Loucy (cell line): ENCODE measurements around the gene TTC23.

ENCODE experiments used
- H2AFZ ChIP-seq: fragments of 200-600 bp; sonication (generic); 2 replicates; pipeline ENCODE4 v1.6.0; 2016; ENCODE audit warnings: antibody characterized with exemption, mild to moderate bottlenecking, low read length, moderate library complexity
- H3F3A ChIP-seq: fragments of 200-600 bp; 2 replicates; pipeline ENCODE4 v1.6.0; 2016; ENCODE audit warnings: antibody characterized with exemption, low read depth, mild to moderate bottlenecking
- H3K27me3 ChIP-seq: fragments of 200-600 bp; sonication (generic); 2 replicates; pipeline ENCODE4 v1.6.1; 2014; ENCODE audit warnings: low read length, mild to moderate bottlenecking; ENCODE audit not compliant: insufficient read depth, poor library complexity, severe bottlenecking
- H3K36me3 ChIP-seq: fragments of 200-600 bp; sonication (generic); 2 replicates; pipeline ENCODE4 v1.6.1; 2016; ENCODE audit warnings: low read length; ENCODE audit not compliant: insufficient read depth
- H3K4me1 ChIP-seq: fragments of 200-600 bp; sonication (generic); 2 replicates; pipeline ENCODE4 v1.5.1; 2014; ENCODE audit warnings: low read length, mild to moderate bottlenecking; ENCODE audit not compliant: insufficient read depth, poor library complexity, severe bottlenecking
- H3K4me2 ChIP-seq: fragments of 200-600 bp; sonication (generic); 2 replicates; pipeline ENCODE4 v1.6.0; 2014; ENCODE audit warnings: antibody characterized with exemption, low read length, low read depth, mild to moderate bottlenecking; ENCODE audit not compliant: poor library complexity, severe bottlenecking
- H3K4me3 ChIP-seq: fragments of 200-600 bp; sonication (generic); 2 replicates; pipeline ENCODE4 v1.5.1; 2014; ENCODE audit warnings: low read length, mild to moderate bottlenecking, mixed read lengths; ENCODE audit not compliant: poor library complexity, severe bottlenecking
- H3K79me2 ChIP-seq: fragments of 200-600 bp; sonication (generic); 2 replicates; pipeline ENCODE4 v1.6.1; 2014; ENCODE audit warnings: low read length; ENCODE audit not compliant: insufficient read depth
- H3K9ac ChIP-seq: fragments of 200-600 bp; sonication (generic); 2 replicates; pipeline ENCODE4 v1.6.0; 2014; ENCODE audit warnings: mild to moderate bottlenecking, low read depth, low read length, moderate library complexity; ENCODE audit not compliant: poor library complexity, severe bottlenecking
- H3K9me2 ChIP-seq: fragments of 200-600 bp; sonication (generic); replicated peaks from 2 replicates; pipeline ENCODE4 v1.6.1; 2016; ENCODE audit warnings: low read depth, low read length, mixed read lengths
- H3K9me3 ChIP-seq: fragments of 200-600 bp; sonication (generic); 2 replicates; pipeline ENCODE4 v1.6.1; 2014; ENCODE audit warnings: mild to moderate bottlenecking, antibody characterized with exemption, low read length, low read depth; ENCODE audit not compliant: insufficient read depth
- H4K20me1 ChIP-seq: fragments of 200-600 bp; sonication (generic); 2 replicates; pipeline ENCODE4 v1.6.0; 2014; ENCODE audit warnings: antibody characterized with exemption, low read length, mild to moderate bottlenecking; ENCODE audit not compliant: insufficient read depth, poor library complexity, severe bottlenecking
- EZH2phosphoT487 ChIP-seq: fragments of 200-600 bp; IDR thresholded peaks from 2 replicates; pipeline ENCODE4 v1.6.1; 2018; ENCODE audit warnings: antibody characterized with exemption, mild to moderate bottlenecking, moderate library complexity, borderline replicate concordance
- TF ChIP-seq, protein P1 (sequence below): fragments of 200-600 bp; sonication (generic); conservative IDR thresholded peaks from 2 replicates; pipeline ENCODE4 v1.5.1; 2014; ENCODE audit warnings: mild to moderate bottlenecking, antibody characterized with exemption, low read length

TTC23 gene

DNA sequence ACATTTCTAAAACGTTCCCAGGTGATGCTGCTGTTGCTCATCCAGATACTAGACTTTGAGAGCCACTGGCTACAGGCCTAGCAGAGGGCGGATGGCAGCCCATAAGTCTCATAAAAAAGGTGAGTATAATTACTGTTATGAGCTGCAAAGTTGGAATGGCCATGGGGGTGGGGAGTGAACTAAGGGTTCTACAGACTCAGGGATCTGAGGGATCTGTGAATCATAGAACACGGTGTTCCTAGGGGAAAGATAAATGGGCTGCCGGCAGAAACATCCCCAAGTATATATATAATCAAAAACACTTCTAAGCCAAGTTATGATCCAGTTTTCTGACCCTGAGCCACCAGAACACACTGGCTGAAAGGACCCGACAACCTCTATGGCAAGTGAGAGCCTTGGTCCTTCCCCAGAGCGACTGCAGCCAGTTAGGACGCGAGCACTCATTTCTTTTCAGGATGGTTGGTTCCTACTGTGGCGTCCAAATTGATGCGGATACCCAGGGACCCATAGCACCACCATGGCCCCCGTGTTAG lies 152.4 kb downstream of the TTC23 start:
- no peaks in the 10 kb centered on the region for H3K9me2 ChIP-seq
- H3K79me2 ChIP-seq: no peaks in the 10 kb centered on the region
- no peaks in the 10 kb centered on the region for H3F3A ChIP-seq
- no peaks in the 10 kb centered on the region for H3K9me3 ChIP-seq
- H3K4me1 ChIP-seq: peaks cover 5% of the 10 kb centered on the region
- H3K27me3 ChIP-seq: no peaks in the 10 kb centered on the region
- H3K9ac ChIP-seq: no peak overlapping the region
- TF ChIP-seq, protein P1, sequence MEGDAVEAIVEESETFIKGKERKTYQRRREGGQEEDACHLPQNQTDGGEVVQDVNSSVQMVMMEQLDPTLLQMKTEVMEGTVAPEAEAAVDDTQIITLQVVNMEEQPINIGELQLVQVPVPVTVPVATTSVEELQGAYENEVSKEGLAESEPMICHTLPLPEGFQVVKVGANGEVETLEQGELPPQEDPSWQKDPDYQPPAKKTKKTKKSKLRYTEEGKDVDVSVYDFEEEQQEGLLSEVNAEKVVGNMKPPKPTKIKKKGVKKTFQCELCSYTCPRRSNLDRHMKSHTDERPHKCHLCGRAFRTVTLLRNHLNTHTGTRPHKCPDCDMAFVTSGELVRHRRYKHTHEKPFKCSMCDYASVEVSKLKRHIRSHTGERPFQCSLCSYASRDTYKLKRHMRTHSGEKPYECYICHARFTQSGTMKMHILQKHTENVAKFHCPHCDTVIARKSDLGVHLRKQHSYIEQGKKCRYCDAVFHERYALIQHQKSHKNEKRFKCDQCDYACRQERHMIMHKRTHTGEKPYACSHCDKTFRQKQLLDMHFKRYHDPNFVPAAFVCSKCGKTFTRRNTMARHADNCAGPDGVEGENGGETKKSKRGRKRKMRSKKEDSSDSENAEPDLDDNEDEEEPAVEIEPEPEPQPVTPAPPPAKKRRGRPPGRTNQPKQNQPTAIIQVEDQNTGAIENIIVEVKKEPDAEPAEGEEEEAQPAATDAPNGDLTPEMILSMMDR: no peak
- no peak for TF ChIP-seq EZH2phosphoT487
- H2AFZ ChIP-seq: no peak overlapping the region
- no peak overlapping the region for H3K4me3 ChIP-seq
- H4K20me1 ChIP-seq: no peaks in the 10 kb centered on the region
- H3K4me2 ChIP-seq: no peak overlapping the region
- H3K36me3 ChIP-seq: no peaks in the 10 kb centered on the region

DNA sequence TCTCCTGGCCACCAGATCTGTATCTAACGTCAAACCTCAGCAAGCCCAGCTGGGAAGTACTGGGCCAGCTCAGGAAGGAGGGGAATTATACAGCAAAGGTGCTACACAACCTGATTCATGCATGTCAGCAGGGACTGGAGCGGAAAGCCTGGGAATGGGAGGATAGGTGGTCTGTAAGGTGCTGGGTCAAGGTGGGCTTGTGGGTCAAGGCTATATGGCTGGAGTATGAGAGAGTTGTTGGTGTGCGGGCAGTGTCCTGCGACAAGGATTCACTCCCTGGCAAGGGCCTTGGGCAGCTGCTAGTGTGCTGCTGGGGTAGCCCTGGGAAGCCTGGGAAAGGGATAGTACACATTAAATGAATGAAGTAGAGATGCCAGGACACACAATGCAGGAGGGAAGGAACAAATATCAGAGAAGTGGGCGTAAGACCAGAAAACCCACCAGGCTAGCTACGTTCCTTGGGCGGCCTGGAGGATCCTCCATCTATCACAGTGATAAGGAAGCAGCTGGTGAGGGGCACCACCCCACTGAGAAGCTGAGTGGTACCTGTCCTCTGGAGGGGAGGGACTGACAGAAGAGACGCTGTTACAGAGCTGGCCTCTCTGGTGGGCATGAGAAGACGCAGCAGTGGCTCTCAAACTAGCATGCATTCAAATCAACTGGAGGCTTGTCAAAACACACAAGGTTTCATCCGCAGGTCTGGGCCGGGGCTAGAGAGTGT lies 153.0 kb downstream of the TTC23 start:
- H4K20me1 ChIP-seq: no peaks in the 10 kb centered on the region
- no peak overlapping the region for H3K9ac ChIP-seq
- no peak for TF ChIP-seq EZH2phosphoT487
- TF ChIP-seq, protein P1: no peak
- no peaks in the 10 kb centered on the region for H3K9me3 ChIP-seq
- H3K4me1 ChIP-seq: peaks cover 5% of the 10 kb centered on the region
- H3K79me2 ChIP-seq: no peaks in the 10 kb centered on the region
- H3K4me3 ChIP-seq: no peak overlapping the region
- H3K27me3 ChIP-seq: no peaks in the 10 kb centered on the region
- no peaks in the 10 kb centered on the region for H3K36me3 ChIP-seq
- H3F3A ChIP-seq: no peaks in the 10 kb centered on the region
- no peak overlapping the region for H2AFZ ChIP-seq
- H3K4me2 ChIP-seq: no peak overlapping the region
- H3K9me2 ChIP-seq: no peaks in the 10 kb centered on the region

DNA sequence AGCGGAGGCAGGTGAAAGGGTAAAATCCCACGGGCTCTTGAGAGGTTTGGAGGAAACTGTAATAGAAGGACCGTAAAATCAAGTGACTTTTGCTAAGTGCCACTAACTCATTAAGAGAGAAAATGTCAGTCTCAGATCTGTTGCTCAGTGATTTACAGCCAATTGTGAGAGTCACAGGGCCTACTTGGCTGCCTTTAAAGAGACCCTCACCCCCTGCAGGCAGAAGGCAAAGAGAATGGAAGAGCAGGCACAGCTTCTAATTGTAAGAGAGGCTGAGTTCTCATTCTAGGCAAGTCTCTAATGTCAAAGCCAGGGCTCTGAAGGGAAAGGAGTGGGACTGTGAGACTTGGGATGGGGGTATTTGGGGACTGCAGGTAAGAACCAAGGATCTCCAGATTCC lies 153.8 kb downstream of the TTC23 start:
- H3F3A ChIP-seq: no peaks in the 10 kb centered on the region
- H3K9me3 ChIP-seq: no peaks in the 10 kb centered on the region
- H4K20me1 ChIP-seq: no peaks in the 10 kb centered on the region
- no peak overlapping the region for H2AFZ ChIP-seq
- no peak overlapping the region for H3K4me3 ChIP-seq
- TF ChIP-seq EZH2phosphoT487: no peak
- TF ChIP-seq, protein P1: no peak
- no peaks in the 10 kb centered on the region for H3K79me2 ChIP-seq
- no peaks in the 10 kb centered on the region for H3K27me3 ChIP-seq
- no peaks in the 10 kb centered on the region for H3K36me3 ChIP-seq
- H3K9ac ChIP-seq: no peak overlapping the region
- H3K4me1 ChIP-seq: peaks cover under 1% of the 10 kb centered on the region
- H3K9me2 ChIP-seq: no peaks in the 10 kb centered on the region
- H3K4me2 ChIP-seq: no peak overlapping the region
